VCaP (cell line): ENCODE measurements around the gene PCYOX1L.

Source experiments
- H3K27ac ChIP-seq: fragments of 450-650 bp; 2 replicates; pipeline ENCODE4 v1.5.1; 2017
- TF ChIP-seq, protein P1 (sequence below): fragments of 450-650 bp; conservative IDR thresholded peaks from 2 replicates; pipeline ENCODE4 v1.5.1; 2017; ENCODE audit warnings: mild to moderate bottlenecking, moderate library complexity

The PCYOX1L gene

DNA sequence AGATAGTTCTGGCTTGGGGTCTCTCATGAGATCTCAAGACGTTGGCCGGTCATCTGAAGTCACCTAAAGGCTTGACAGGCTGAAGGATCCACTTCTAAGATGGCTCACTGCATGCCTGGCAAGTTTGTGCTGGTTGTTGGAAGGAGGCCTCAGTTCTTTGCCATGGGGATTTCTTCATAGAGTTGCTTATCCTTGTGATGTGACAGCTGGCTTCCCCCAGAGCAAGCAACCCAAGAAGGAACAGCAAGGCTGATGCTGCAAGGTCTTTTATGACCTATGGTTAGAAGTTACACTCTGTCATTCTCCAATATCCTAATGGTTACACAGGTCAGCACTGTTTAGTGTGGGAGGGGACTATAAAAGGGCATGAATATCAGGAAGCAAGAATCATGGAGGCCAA is 33.2 kb upstream of the PCYOX1L start:
- H3K27ac ChIP-seq: peak overlapping the region; percentile 88; the same call in 1 of the 2 replicates
- TF ChIP-seq, protein P1, sequence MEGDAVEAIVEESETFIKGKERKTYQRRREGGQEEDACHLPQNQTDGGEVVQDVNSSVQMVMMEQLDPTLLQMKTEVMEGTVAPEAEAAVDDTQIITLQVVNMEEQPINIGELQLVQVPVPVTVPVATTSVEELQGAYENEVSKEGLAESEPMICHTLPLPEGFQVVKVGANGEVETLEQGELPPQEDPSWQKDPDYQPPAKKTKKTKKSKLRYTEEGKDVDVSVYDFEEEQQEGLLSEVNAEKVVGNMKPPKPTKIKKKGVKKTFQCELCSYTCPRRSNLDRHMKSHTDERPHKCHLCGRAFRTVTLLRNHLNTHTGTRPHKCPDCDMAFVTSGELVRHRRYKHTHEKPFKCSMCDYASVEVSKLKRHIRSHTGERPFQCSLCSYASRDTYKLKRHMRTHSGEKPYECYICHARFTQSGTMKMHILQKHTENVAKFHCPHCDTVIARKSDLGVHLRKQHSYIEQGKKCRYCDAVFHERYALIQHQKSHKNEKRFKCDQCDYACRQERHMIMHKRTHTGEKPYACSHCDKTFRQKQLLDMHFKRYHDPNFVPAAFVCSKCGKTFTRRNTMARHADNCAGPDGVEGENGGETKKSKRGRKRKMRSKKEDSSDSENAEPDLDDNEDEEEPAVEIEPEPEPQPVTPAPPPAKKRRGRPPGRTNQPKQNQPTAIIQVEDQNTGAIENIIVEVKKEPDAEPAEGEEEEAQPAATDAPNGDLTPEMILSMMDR: no peak

DNA sequence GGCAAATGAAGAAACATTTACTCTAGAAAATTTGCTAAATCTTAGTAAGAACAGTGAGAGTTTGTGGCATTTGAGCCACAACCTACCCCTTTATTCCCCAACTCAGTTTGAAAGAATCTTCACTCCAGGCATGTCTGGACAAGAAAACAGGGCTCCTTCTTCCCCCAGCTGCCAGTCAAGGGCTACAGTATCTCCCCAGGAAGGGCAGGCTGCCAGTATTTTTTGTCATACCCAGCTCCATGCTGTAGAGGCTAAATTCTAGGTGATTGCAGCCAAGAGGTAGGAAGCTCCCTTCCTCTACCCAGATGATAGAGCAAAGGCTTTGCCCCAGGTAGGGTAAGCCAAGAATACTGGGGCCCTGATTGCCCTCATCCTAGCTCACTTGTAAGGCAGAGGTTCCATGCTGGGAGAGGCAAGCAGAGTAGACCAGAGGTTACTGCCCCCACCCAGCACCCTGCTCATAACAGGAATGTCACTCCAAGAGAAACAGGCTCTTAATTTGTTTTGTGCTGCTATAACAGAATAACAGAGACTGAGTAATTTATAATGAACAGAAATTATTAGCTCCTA is 32.6 kb upstream of the PCYOX1L start:
- TF ChIP-seq, protein P1: no peak

GRCh38 chr5:149325894-149326293 is 32.0 kb upstream of the PCYOX1L start:
- peak overlapping the region; percentile 5; the same call in 1 of the 2 replicates for H3K27ac ChIP-seq
- TF ChIP-seq, protein P1: no peak

More for the DNA sequence above, 32.6 kb upstream of the PCYOX1L start:
- H3K27ac ChIP-seq: no peak overlapping the region

- TF ChIP-seq, protein P1: no peak
- peak overlapping the region; percentile 5; the same call in 1 of the 2 replicates for H3K27ac ChIP-seq
Observed at GRCh38 chr5:149326611-149327010, 31.2 kb upstream of the PCYOX1L start.

DNA sequence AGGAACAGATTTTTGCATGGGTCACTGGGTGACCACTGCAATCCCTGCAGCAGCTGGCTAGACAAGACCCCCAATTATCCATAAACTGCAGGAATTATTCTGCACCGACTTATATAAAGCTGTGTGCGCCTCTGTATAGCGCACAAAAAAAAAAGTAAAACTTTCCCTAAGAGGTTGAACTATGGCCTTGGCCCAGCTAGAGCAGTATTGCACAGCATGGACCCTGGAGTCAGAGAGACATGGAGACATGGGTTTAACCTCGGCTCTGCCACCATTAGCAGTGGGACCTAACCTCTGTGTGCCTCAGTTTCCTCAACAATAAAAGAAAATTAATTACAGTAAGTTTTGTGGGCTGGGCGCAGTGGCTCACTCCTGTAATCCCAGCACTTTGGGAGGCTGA is 29.7 kb upstream of the PCYOX1L start:
- H3K27ac ChIP-seq: no peak overlapping the region
- TF ChIP-seq, protein P1: no peak

DNA sequence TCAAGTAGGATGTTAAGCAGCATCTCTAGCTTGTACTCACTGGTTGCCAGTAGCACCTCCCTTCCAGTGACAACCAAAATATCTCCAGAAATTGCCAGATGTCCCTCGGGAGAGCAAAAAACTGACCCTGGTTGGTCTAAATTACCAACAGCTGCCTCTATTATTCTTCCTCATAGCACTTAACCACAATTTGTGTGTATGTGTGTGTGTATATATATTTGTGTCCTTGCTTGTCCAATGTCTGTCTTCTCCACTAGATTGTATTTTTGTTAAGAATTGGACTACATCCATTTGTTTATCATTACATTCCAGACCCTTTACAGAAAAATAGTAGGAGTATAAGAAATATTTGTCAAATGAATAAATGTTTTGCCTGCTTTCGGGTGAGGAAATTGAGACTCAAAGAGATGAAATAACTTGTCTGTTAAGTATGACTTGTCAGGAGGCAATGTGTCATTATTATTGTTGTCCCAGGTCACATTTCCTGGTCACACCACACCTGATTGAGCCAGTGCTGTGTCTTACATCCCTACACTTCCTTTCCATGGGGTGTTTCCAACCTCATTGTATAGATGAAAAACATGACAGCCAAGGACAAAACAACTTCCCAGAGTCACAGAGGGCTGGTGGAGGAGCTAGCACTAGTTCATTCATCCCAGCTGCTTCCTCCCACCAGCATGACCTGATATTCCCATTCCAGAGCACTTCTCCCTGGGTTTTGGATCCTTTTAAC is 24.0 kb upstream of the PCYOX1L start:
- TF ChIP-seq, protein P1: no peak
- H3K27ac ChIP-seq: no peak overlapping the region

GRCh38 chr5:149337736-149338135 is 20.1 kb upstream of the PCYOX1L start:
- H3K27ac ChIP-seq: no peak overlapping the region
- TF ChIP-seq, protein P1: no peak
